HG02623 (cell line): ENCODE data around the gene ARHGAP15.

Source experiments
- ATAC-seq: cut with Tn5 transposase; IDR thresholded peaks from one replicate; pipeline ENCODE4 v1.9.1; 2021; ENCODE audit warnings: moderate library complexity; ENCODE audit not compliant: unreplicated experiment

The ARHGAP15 gene

GRCh38 chr2:143165291-143165690 is 36.1 kb downstream of the ARHGAP15 start:
- ATAC-seq = no peak

GRCh38 chr2:143169105-143169504 is 39.9 kb downstream of the ARHGAP15 start:
- no peak for ATAC-seq

GRCh38 chr2:143171817-143172216 is 42.6 kb downstream of the ARHGAP15 start:
- no peak for ATAC-seq

- no peak for ATAC-seq
These were observed 46.2 kb downstream of the ARHGAP15 start for GRCh38 chr2:143175438-143175837.

GRCh38 chr2:143176606-143177005 is 47.4 kb downstream of the ARHGAP15 start:
- no peak for ATAC-seq

GRCh38 chr2:143177096-143177786 is 48.0 kb downstream of the ARHGAP15 start:
- peak; percentile 96 for ATAC-seq

GRCh38 chr2:143181494-143181893 is 52.3 kb downstream of the ARHGAP15 start:
- no peak for ATAC-seq

- ATAC-seq = no peak
These were observed 53.4 kb downstream of the ARHGAP15 start for GRCh38 chr2:143182649-143183048.

GRCh38 chr2:143183804-143184463 is 54.7 kb downstream of the ARHGAP15 start:
- peak; percentile 67 for ATAC-seq

- ATAC-seq = no peak
These were observed 57.7 kb downstream of the ARHGAP15 start for GRCh38 chr2:143186876-143187275.

GRCh38 chr2:143190431-143190830 is 61.2 kb downstream of the ARHGAP15 start:
- no peak for ATAC-seq

- no peak for ATAC-seq
These were observed 62.9 kb downstream of the ARHGAP15 start for GRCh38 chr2:143192106-143192505.

GRCh38 chr2:143192716-143193115 is 63.5 kb downstream of the ARHGAP15 start:
- ATAC-seq = no peak

GRCh38 chr2:143193121-143193520 is 63.9 kb downstream of the ARHGAP15 start:
- no peak for ATAC-seq

- ATAC-seq = no peak
These were observed 66.3 kb downstream of the ARHGAP15 start for GRCh38 chr2:143195511-143195910.

- ATAC-seq = no peak
These were observed 74.8 kb downstream of the ARHGAP15 start for GRCh38 chr2:143204062-143204461.

GRCh38 chr2:143205106-143205764 is 76.0 kb downstream of the ARHGAP15 start:
- no peak for ATAC-seq

GRCh38 chr2:143209570-143210445 is 80.6 kb downstream of the ARHGAP15 start:
- ATAC-seq = no peak

GRCh38 chr2:143210446-143210819 is 81.2 kb downstream of the ARHGAP15 start:
- ATAC-seq = no peak

GRCh38 chr2:143217512-143218115 is 88.4 kb downstream of the ARHGAP15 start:
- ATAC-seq = no peak

- ATAC-seq = no peak
These were observed 89.4 kb downstream of the ARHGAP15 start for GRCh38 chr2:143218621-143219020.
